Activated CD8-positive, alpha-beta memory T cell treated with anti-CD3 and anti-CD28 coated beads for 4 hours (primary cell): ENCODE data around the gene ANKRD60.

Experiments used
- DNase-seq, 2 donors: peaks; one replicate each; pipeline ENCODE4 v3.0.0-alpha.2; 2020; ENCODE audit warnings: low read depth in 2 of 2

The ANKRD60 gene

GRCh38 chr20:58244517-58245030 lies 16.1 kb upstream of the ANKRD60 start:
- DNase-seq: no peak

- DNase-seq: no peak
Measured at GRCh38 chr20:58243653-58244410, 15.4 kb upstream of the ANKRD60 start.

- no peak for DNase-seq
Measured at GRCh38 chr20:58242824-58243223, 14.4 kb upstream of the ANKRD60 start.

- no peak for DNase-seq
Measured at GRCh38 chr20:58241766-58242465, 13.5 kb upstream of the ANKRD60 start.

- no peak for DNase-seq
Measured at GRCh38 chr20:58240471-58240870, 12.0 kb upstream of the ANKRD60 start.

GRCh38 chr20:58239216-58239615 lies 10.8 kb upstream of the ANKRD60 start:
- no peak for DNase-seq

- DNase-seq: no peak
Measured at GRCh38 chr20:58238490-58238889, 10.0 kb upstream of the ANKRD60 start.

- no peak for DNase-seq
Measured at GRCh38 chr20:58237318-58238132, 9.1 kb upstream of the ANKRD60 start.

GRCh38 chr20:58236612-58237317 lies 8.3 kb upstream of the ANKRD60 start:
- peak; percentile 68 to 77 for DNase-seq

- no peak for DNase-seq
Measured at GRCh38 chr20:58235010-58235409, 6.6 kb upstream of the ANKRD60 start.

- no peak for DNase-seq
Measured at GRCh38 chr20:58233881-58234528, 5.6 kb upstream of the ANKRD60 start.

GRCh38 chr20:58233393-58233792 lies 4.9 kb upstream of the ANKRD60 start:
- DNase-seq: no peak

GRCh38 chr20:58231683-58232082 lies 3.2 kb upstream of the ANKRD60 start:
- no peak for DNase-seq

GRCh38 chr20:58229198-58229798 lies 845 bp upstream of the ANKRD60 start:
- DNase-seq: no peak

GRCh38 chr20:58228103-58228483 lies 360 bp downstream of the ANKRD60 start:
- DNase-seq: no peak

- DNase-seq: no peak
Measured at GRCh38 chr20:58227391-58228102, 906 bp downstream of the ANKRD60 start.

- no peak for DNase-seq
Measured at GRCh38 chr20:58225452-58226200, 2.8 kb downstream of the ANKRD60 start.

GRCh38 chr20:58224974-58225373 lies 3.5 kb downstream of the ANKRD60 start:
- DNase-seq: no peak

GRCh38 chr20:58224097-58224496 lies 4.4 kb downstream of the ANKRD60 start:
- DNase-seq: no peak
